Thyroid gland (tissue), 4 donors: ENCODE data around the gene ELMO1.

Experiments used
- CTCF ChIP-seq, 6 experiments: fragments of 200-600 bp in 3 of 6; fragments of 450-650 bp in 3 of 6; sonication (generic) in 3 of 6; IDR thresholded peaks; one replicate each; pipeline ENCODE4 v1.5.1; 2016 to 2019; ENCODE audit warnings: antibody characterized with exemption in 6 of 6, mild to moderate bottlenecking in 2 of 6, inconsistent platforms in 1 of 6, moderate library complexity in 1 of 6
- POLR2A ChIP-seq, 2 donors: fragments of 450-650 bp; IDR thresholded peaks; one replicate each; pipeline ENCODE4 v1.6.1; 2017; ENCODE audit warnings: antibody characterized with exemption in 2 of 2, mild to moderate bottlenecking in 2 of 2, moderate library complexity in 1 of 2

GRCh38 chr7:37353949-37354655, 94.6 kb downstream of the ELMO1 start:
- no peak for TF ChIP-seq CTCF (IDR thresholded peaks at IDR 0.05)
- TF ChIP-seq POLR2A (IDR thresholded peaks at IDR 0.05): no peak
